GM12874 (cell line): Measurements from ENCODE around the gene PRCP.

Experiments used
- TF ChIP-seq, protein P1 (sequence below): IDR thresholded peaks from 2 replicates; pipeline ENCODE4 v1.5.1; 2011; ENCODE audit warnings: low read depth, mild to moderate bottlenecking, control low read depth, low read length, moderate library complexity; ENCODE audit not compliant: insufficient read depth

Gene PRCP

DNA sequence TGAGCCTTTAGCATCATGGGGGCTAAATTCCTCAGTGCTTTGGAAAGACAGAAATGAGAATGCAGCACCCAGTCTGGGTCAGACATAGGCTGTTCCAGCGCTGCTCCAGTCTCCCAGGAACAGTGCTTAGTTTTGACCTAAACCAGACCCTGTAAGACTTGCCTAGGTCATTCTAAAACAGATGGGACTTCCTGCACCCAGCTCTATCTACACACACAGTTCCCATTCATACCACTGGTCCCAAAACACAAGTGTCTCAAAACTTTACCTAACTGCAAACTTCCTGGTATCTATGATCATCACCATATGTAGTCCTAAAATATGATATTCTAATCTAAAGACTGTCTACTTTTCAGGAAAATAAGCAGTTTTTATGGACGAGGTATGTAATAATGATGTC lies 37.9 kb downstream of the PRCP start:
- TF ChIP-seq, protein P1, sequence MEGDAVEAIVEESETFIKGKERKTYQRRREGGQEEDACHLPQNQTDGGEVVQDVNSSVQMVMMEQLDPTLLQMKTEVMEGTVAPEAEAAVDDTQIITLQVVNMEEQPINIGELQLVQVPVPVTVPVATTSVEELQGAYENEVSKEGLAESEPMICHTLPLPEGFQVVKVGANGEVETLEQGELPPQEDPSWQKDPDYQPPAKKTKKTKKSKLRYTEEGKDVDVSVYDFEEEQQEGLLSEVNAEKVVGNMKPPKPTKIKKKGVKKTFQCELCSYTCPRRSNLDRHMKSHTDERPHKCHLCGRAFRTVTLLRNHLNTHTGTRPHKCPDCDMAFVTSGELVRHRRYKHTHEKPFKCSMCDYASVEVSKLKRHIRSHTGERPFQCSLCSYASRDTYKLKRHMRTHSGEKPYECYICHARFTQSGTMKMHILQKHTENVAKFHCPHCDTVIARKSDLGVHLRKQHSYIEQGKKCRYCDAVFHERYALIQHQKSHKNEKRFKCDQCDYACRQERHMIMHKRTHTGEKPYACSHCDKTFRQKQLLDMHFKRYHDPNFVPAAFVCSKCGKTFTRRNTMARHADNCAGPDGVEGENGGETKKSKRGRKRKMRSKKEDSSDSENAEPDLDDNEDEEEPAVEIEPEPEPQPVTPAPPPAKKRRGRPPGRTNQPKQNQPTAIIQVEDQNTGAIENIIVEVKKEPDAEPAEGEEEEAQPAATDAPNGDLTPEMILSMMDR = no peak

DNA sequence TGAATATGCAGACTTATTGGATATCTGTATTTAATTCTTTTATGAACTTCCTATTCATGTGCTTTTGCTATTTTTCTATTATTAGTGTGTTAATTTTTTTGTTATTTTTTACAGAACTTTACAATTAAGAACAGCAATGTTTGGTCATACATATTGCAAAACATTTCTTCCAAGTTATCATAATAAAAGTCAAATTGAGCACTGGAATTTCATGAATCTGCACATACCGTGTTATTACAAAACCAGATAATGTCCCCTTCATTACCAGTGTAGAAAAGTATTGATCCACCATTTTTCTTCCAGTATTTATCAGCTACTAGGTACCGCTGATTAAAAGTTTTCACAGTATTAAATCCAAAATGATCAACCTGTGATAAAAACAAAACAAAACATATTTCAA lies 40.5 kb downstream of the PRCP start:
- TF ChIP-seq, protein P1 = no peak

DNA sequence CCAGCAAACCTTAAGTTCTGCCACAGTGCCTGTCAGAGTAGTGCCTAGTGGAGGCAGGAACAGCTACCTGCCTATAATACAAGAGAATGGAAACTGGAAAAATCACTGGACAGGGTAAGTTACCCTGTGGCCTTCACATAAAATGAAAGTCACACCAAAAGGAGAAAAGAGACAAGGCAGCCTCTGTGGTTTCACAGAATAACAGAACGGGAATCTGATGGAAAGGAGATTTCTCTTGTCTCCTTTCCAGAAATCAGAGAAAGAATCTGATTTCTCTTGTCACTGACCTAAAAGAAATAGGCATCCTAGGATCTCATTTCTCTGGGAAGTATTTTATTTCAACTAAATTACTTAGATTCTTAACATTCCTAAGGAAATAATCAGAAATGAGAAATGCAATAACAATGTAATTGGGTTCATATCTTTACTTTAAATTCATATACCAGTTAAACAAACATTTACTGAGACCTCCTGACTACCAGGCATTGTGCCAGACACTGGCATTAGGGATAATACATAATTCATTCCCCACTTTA lies 41.6 kb downstream of the PRCP start:
- TF ChIP-seq, protein P1 = no peak

DNA sequence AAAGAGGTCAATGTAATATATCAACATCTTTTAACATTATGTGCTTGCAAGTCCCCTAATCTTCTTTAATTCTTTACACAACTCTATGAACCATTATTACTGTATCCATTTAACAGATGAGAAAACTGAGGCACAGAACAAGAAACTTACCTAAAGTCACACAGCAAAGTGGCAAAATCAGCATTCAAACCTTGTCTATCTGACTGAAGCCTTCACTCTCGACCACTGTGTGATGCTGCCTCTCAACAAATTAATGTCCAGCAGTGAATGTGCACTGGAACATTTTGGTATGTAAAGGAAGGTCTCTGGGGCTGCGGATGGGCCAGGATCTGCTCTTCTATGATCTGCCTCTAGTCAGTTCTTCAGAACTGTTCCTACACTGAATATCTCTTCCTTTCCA lies 42.1 kb downstream of the PRCP start:
- TF ChIP-seq, protein P1 = no peak

DNA sequence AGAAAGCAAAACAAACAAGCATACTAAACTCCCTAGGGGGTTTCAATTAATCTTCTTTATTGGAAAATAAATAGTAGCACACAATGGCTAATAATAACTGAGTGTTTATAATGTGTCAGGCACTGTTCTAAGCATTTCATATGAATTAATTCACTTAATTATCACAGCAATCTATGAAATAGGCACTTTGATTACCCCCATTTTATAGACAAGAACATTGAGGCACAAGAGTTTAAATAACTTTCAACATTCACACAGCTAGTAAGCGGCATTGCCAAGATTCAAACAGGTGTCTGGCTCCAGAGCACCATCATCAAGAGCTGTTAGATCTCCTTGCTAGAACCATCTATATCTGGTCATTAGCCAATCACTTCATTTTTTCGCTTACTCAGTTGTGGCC lies 43.1 kb downstream of the PRCP start:
- TF ChIP-seq, protein P1 = no peak

DNA sequence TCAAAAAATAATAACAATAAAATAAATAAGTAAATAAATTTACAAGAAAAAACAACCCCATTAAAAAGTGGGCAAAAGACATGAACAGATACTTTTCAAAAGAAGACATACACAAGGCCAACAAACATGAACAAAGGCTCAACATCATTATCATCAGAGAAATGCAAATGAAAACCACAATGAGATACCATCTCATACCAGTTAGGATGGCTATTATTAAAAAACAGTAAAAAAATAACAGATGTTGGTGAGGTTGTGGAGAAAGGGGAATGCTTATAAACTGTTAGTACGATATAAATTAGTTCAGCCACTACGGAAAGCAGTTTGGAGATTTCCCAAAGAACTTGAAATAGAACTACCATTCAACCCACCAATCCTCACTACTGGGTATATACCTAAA lies 44.6 kb downstream of the PRCP start:
- TF ChIP-seq, protein P1 = no peak

DNA sequence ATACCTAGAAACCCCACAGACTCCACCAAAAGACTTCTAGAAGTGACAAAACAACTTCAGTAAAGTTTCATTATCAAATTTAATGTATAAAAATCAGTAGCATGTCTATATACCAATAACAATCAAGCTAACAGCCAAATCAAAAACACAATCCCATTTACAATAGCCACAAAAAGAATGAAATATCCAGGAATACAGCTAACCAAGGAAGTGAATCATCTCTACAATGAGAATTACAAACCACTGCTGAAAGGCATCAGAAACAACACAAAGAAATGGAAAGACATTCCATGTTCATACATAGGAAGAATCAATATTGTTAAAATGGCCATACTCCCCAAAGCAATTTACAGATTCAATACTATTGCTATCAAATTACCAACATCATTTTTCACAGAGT lies 46.0 kb downstream of the PRCP start:
- TF ChIP-seq, protein P1 = no peak

DNA sequence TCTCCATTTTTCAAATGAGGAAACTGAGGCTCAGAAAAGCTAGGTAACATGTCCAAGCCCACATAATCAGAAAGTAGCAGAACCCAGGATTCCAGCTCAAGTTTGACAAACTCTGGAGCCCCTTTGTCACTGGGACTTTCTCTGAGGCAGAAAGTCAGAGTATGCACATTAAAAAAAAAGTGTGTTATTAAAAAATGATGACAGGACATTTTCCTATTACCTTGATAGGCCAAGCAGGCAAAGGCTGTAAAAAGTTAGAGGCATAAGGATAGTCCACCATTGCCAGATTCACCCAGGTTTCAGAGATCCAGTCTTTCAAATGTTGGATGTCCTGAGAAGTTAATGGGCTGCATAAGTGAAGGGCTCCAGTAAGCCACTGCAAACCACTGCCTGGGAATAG lies 51.4 kb downstream of the PRCP start:
- TF ChIP-seq, protein P1 = no peak
